ENCODE results near the gene TFIP11. TPM values are rescaled to one million over a fixed set of nuclear protein-coding genes. Genes with fewer than 3 reads are reported as not detected.

TFIP11 gene
- total and polyA plus RNA-seq, 9 of the 15 experiments (the other 6 are each of a cell fraction or from before 2014, with no cell fraction given) = 11.5 to 38.1 (median 25.2) TPM

DNA sequence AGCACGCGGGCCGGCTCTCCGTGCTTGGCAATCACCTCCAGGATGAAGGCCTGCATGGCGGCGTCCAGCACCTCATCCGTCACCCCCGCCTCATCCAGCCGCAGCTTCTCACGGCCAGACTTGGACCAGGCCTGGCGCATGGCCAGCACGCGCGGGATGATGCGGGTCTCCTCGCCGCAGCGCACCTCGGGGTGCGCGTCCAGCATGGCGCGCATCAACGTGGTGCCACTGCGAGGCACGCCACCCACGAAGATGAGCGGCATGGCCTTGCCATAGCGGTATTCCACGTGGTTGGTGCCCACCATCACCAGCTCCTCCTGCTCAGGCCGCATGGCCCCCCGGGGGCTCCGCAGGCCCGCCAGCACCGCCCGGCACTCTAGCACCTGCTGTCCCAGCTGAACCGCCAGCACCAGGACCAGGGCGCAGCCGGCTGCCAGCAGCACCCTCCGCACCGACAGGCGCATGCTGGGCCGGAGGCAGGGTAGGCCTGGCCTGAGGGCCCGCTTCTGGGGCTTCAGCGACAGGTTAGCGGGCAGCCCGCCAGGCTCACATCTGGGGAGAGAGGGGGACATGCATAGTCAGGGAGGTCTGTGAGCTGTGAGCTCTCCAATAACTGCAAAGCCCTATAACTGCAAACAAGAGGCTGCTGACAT is 29.0 kb upstream of the TFIP11 start:
- FAIRE-seq (no peak), ATAC-seq (no peak), DNase-seq (ENCODE audit: extremely low read depth in 1 of 4, low spot score in 3 of 4) (no peak)
- TF ChIP-seq RBM22 (IDR thresholded peaks at IDR 0.05; ENCODE audit: low read depth, low read length, poor library complexity, severe bottlenecking) (peak; percentile 45), CHAMP1 (IDR thresholded peaks at IDR 0.05) (no peak), SAFB2 (IDR thresholded peaks at IDR 0.05; ENCODE audit: borderline replicate concordance, low read depth, low read length, severe bottlenecking) (no peak), POLR2G (IDR thresholded peaks at IDR 0.05; ENCODE audit: low read depth, low read length) (peak; percentile 54; the same call in 1 of the 2 replicates), PHF8 (IDR thresholded peaks at IDR 0.05; ENCODE audit: borderline replicate concordance, low read length) (no peak), ZBTB33 (CRISPR knock-in tag; IDR thresholded peaks at IDR 0.05) (peak; percentile 81), SMARCA5 (IDR thresholded peaks at IDR 0.05) (no peak)
- Histone ChIP-seq H3K36me3 (ENCODE audit: control insufficient read depth, insufficient read depth, low read length) (peaks cover 94% of the 10 kb centered on the region; the same call in 2 of the 3 replicates), H3K4me2 (ENCODE audit: insufficient read depth, low read length) (no peak overlapping the region), H3K4me1 (replicated peaks in 1 of 2; ENCODE audit: control insufficient read depth in 2 of 2, insufficient read depth in 2 of 2, low read length in 2 of 2) (peaks cover 0 to 10% of the 10 kb centered on the region in 2 experiments; a peak in 2 of 5 replicates), H3K9me1 (ENCODE audit: control insufficient read depth, insufficient read depth, low read length) (no peaks in the 10 kb centered on the region), H3K9ac (ENCODE audit: insufficient read depth in 1 of 2, low read depth in 2 of 2, low read length in 2 of 2) (no peak overlapping the region), H4K20me1 (replicated peaks; ENCODE audit: control insufficient read depth, insufficient read depth, low read length) (no peaks in the 10 kb centered on the region; the same call in 1 of the 2 replicates), H3K27me3 (ENCODE audit: control insufficient read depth in 2 of 2, insufficient read depth in 2 of 2, low read length in 2 of 2) (no peaks in the 10 kb centered on the region), H3K27ac (ENCODE audit: extremely low read depth, low read depth, low read length) (no peak overlapping the region), H3K4me3 (no peak overlapping the region), H3K9me3 (replicated peaks; ENCODE audit: control insufficient read depth, insufficient read depth, low read depth, low read length) (no peaks in the 10 kb centered on the region), H2AFZ (ENCODE audit: low read depth, low read length) (no peak overlapping the region), H3K79me2 (ENCODE audit: control insufficient read depth, insufficient read depth, low read length) (peaks cover 65% of the 10 kb centered on the region)
- CTCF ChIA-PET (ENCODE audit: low intra/inter-chr PET ratio) = no interaction called here
- WGBS (ENCODE audit: insufficient coverage, low coverage, missing lambda C conversion rate) = 96% methylated on average over 19 of the region's 47 CpGs
- POLR2A ChIA-PET = interaction anchor here (0.7 to 1.1 kb wide), 2 partner anchors 13 to 14 kb away, joined by 3 to 4 read pairs; no protein-coding TSS in a partner anchor
- intact Hi-C loops (cut with micrococcal nuclease) (no loop called here), in situ Hi-C loops (cut with MboI) (no loop called here)
- BruUV-seq (replicated peaks) = no TSS peak
